OCI-LY1 (cell line): Measurements from ENCODE around the gene TERT.
"Not testable (repeated sequence)": the region's sequence is repeated elsewhere in the genome, so short reads cannot be mapped to it uniquely, and the experiment has no call there.

Source experiments
- H2AFZ ChIP-seq: fragments of 200-600 bp; sonication (generic), shearing (Covaris generic); 2 replicates; pipeline ENCODE4 v1.6.0; 2014; ENCODE audit warnings: antibody characterized with exemption, mild to moderate bottlenecking, low read length
- H3F3A ChIP-seq: fragments of 200-600 bp; sonication (generic), shearing (Covaris generic); 2 replicates; pipeline ENCODE4 v1.6.0; 2014; ENCODE audit warnings: mild to moderate bottlenecking, antibody characterized with exemption, low read length, moderate library complexity; ENCODE audit not compliant: insufficient read depth
- H3K27ac ChIP-seq: fragments of 200-600 bp; sonication (generic); 2 replicates; pipeline ENCODE4 v1.5.1; 2014; ENCODE audit warnings: low read length, mixed run types, mild to moderate bottlenecking, low read depth; ENCODE audit not compliant: poor library complexity, severe bottlenecking
- H3K27me3 ChIP-seq: fragments of 200-600 bp; sonication (generic); 2 replicates; pipeline ENCODE4 v1.6.0; 2014; ENCODE audit warnings: antibody characterized with exemption, mild to moderate bottlenecking, low read length, moderate library complexity; ENCODE audit not compliant: insufficient read depth
- H3K36me3 ChIP-seq: fragments of 200-600 bp; sonication (generic); 2 replicates; pipeline ENCODE4 v1.6.1; 2014; ENCODE audit warnings: mild to moderate bottlenecking, antibody characterized with exemption, low read length, moderate library complexity, mixed read lengths; ENCODE audit not compliant: insufficient read depth
- H3K4me1 ChIP-seq: fragments of 200-600 bp; sonication (generic); 2 replicates; pipeline ENCODE4 v1.5.1; 2014; ENCODE audit warnings: mild to moderate bottlenecking, low read length, moderate library complexity; ENCODE audit not compliant: insufficient read depth, severe bottlenecking
- H3K4me2 ChIP-seq: fragments of 200-600 bp; sonication (generic), shearing (Covaris generic); 2 replicates; pipeline ENCODE4 v1.6.1; 2014; ENCODE audit warnings: low read length
- H3K4me3 ChIP-seq: fragments of 200-600 bp; sonication (generic); 2 replicates; pipeline ENCODE4 v1.5.1; 2014; ENCODE audit warnings: low read length, low read depth, mild to moderate bottlenecking, mixed read lengths; ENCODE audit not compliant: poor library complexity, severe bottlenecking
- H3K79me2 ChIP-seq: fragments of 200-600 bp; shearing (Covaris generic); 2 replicates; pipeline ENCODE4 v1.6.1; 2016; ENCODE audit warnings: mixed run types, low read length, mixed read lengths; ENCODE audit not compliant: insufficient read depth
- H3K9ac ChIP-seq: fragments of 200-600 bp; sonication (generic), shearing (Covaris generic); 2 replicates; pipeline ENCODE4 v1.6.1; 2014; ENCODE audit warnings: mild to moderate bottlenecking, low read length, mixed read lengths
- H3K9me2 ChIP-seq: fragments of 200-600 bp; sonication (generic), shearing (Covaris generic); 2 replicates; pipeline ENCODE4 v1.6.1; 2014; ENCODE audit warnings: low read depth, mild to moderate bottlenecking, low read length, mixed read lengths
- H3K9me3 ChIP-seq: fragments of 200-600 bp; shearing (Covaris generic); 2 replicates; pipeline ENCODE4 v1.6.1; 2014; ENCODE audit warnings: low read length, mixed read lengths
- H4K20me1 ChIP-seq: fragments of 200-600 bp; sonication (generic), shearing (Covaris generic); 2 replicates; pipeline ENCODE4 v1.6.0; 2016; ENCODE audit warnings: mild to moderate bottlenecking, low read length; ENCODE audit not compliant: insufficient read depth
- CTCF ChIP-seq: fragments of 200-600 bp; sonication (generic), shearing (Covaris generic); IDR thresholded peaks from 2 replicates; pipeline ENCODE4 v1.5.1; 2017; ENCODE audit warnings: mild to moderate bottlenecking, antibody characterized with exemption, low read length, moderate library complexity, mixed read lengths
- EZH2 ChIP-seq: fragments of 200-600 bp; sonication (generic), shearing (Covaris generic); IDR thresholded peaks from 2 replicates; pipeline ENCODE4 v1.8.0; 2017; ENCODE audit warnings: borderline replicate concordance, mixed run types, mild to moderate bottlenecking, antibody characterized with exemption, low read length, moderate library complexity, mixed read lengths

Gene TERT

GRCh38 chr5:1288439-1289335, 6.2 kb downstream of the TERT start:
- no peaks in the 10 kb centered on the region for H3K9me2 ChIP-seq
- H3K27ac ChIP-seq, result no peak overlapping the region
- H3K79me2 ChIP-seq, result peaks cover 18% of the 10 kb centered on the region; the same call in 1 of the 2 replicates
- TF ChIP-seq EZH2, result no peak
- no peak for TF ChIP-seq CTCF
- H3K9me3 ChIP-seq, result no peaks in the 10 kb centered on the region
- H3K27me3 ChIP-seq, result no peaks in the 10 kb centered on the region
- H4K20me1 ChIP-seq, result no peaks in the 10 kb centered on the region
- H3K4me3 ChIP-seq, result no peak overlapping the region
- H3K4me2 ChIP-seq, result no peak overlapping the region
- H3K4me1 ChIP-seq, result peaks cover 24% of the 10 kb centered on the region
- H3K9ac ChIP-seq, result no peak overlapping the region
- peaks cover 36% of the 10 kb centered on the region for H3K36me3 ChIP-seq
- no peaks in the 10 kb centered on the region for H3F3A ChIP-seq
- no peak overlapping the region for H2AFZ ChIP-seq

DNA sequence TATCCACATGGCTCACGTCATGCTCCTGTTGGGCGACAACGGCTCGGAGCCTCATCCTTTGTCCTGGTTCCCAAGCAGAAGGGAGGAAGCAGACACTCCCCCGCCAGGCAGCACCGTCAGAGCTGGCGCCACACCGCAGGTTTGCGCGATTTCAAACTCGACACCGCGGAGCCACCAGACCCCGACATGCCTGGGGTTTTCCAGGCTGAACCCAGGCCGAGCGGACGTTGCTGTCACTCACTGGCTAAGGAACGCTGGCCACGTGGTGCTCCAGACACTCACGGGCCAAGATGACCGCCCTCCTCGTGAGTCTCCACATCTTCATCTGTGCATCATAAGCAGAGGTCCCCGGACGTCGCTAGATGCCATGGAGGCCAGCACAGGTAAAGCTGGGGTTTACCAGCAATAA, 9.0 kb downstream of the TERT start:
- H3K79me2 ChIP-seq, result peaks cover 18% of the 10 kb centered on the region; the same call in 1 of the 2 replicates
- H3K9ac ChIP-seq, result no peak overlapping the region
- H3K9me3 ChIP-seq, result no peaks in the 10 kb centered on the region
- H3K4me1 ChIP-seq, result no peaks in the 10 kb centered on the region
- no peaks in the 10 kb centered on the region for H3F3A ChIP-seq
- no peaks in the 10 kb centered on the region for H3K27me3 ChIP-seq
- peaks cover 33% of the 10 kb centered on the region for H3K36me3 ChIP-seq
- TF ChIP-seq CTCF (no peak), EZH2 (no peak)
- no peak overlapping the region for H3K4me2 ChIP-seq
- H3K4me3 ChIP-seq, result no peak overlapping the region
- H4K20me1 ChIP-seq, result no peaks in the 10 kb centered on the region
- H3K27ac ChIP-seq, result no peak overlapping the region
- H3K9me2 ChIP-seq, result no peaks in the 10 kb centered on the region
- H2AFZ ChIP-seq, result no peak overlapping the region

DNA sequence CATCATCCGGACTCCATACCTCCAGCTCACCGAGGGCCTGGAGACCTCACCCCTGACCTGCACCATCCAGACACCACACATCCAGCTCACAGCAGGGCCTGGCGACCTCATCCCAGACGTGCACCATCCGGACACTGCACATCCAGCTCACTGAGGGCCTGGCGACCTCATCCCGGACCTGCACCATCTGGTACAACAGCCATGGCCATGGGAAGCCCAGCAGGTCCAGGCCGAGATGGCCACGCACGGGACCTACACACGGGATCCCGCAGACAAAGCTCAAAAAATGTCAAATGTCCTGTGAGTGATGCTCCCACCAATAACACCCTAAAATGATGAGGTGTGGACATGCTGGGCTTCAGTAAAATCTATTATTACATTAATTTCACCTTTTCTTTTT, 9.7 kb downstream of the TERT start:
- Histone ChIP-seq H3K36me3 (peaks cover 40% of the 10 kb centered on the region), H3K27me3 (no peaks in the 10 kb centered on the region), H3K9me2 (no peaks in the 10 kb centered on the region), H3K4me1 (no peaks in the 10 kb centered on the region), H2AFZ (no peak overlapping the region), H3K9me3 (no peaks in the 10 kb centered on the region), H3K27ac (no peak overlapping the region), H3F3A (no peaks in the 10 kb centered on the region), H3K4me2 (no peak overlapping the region), H3K4me3 (no peak overlapping the region), H3K79me2 (peaks cover 18% of the 10 kb centered on the region; the same call in 1 of the 2 replicates), H3K9ac (no peak overlapping the region), H4K20me1 (no peaks in the 10 kb centered on the region)
- no peak for TF ChIP-seq EZH2
- no peak for TF ChIP-seq CTCF

- not testable (repeated sequence) for H3K9me2 ChIP-seq, H3K4me1 ChIP-seq, H3K4me2 ChIP-seq, H3F3A ChIP-seq, H2AFZ ChIP-seq, H3K27me3 ChIP-seq, H3K4me3 ChIP-seq, H3K9ac ChIP-seq, H4K20me1 ChIP-seq, H3K27ac ChIP-seq, H3K9me3 ChIP-seq
- Histone ChIP-seq H3K79me2 (peaks cover 18% of the 10 kb centered on the region; the same call in 1 of the 2 replicates), H3K36me3 (peaks cover 47% of the 10 kb centered on the region)
Measured at GRCh38 chr5:1284336-1284970, 10.4 kb downstream of the TERT start.

DNA sequence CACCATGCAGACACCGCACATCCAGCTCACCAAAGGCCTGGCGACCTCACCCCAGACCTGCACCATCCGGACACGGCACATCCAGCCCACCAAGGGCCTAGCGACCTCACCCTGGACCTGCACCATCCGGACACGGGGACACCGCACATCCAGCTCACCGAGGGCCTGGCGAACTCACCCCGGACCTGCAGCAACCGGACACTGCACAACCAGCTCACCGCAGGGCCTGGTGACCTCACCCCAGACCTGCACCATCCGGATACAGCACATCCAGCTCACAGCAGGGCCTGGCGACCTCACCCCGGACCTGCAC, 11.2 kb downstream of the TERT start:
- not testable (repeated sequence) for H3F3A ChIP-seq, H3K27ac ChIP-seq, H3K4me2 ChIP-seq, H4K20me1 ChIP-seq, H2AFZ ChIP-seq, H3K9me2 ChIP-seq, H3K9ac ChIP-seq, H3K9me3 ChIP-seq, H3K27me3 ChIP-seq, H3K4me3 ChIP-seq, H3K4me1 ChIP-seq
- H3K79me2 ChIP-seq, result peaks cover 18% of the 10 kb centered on the region; the same call in 1 of the 2 replicates
- H3K36me3 ChIP-seq, result peaks cover 49% of the 10 kb centered on the region
